Gastroesophageal sphincter (tissue), 3 donors: ENCODE results near the gene ATP11A.

ENCODE experiments used
- CTCF ChIP-seq, 4 experiments: fragments of 200-600 bp in 2 of 4; fragments of 450-650 bp in 2 of 4; sonication (generic) in 1 of 4; IDR thresholded peaks; one replicate each; pipeline ENCODE4 v1.5.1; 2017 to 2019; ENCODE audit warnings: antibody characterized with exemption in 4 of 4, mild to moderate bottlenecking in 2 of 4, moderate library complexity in 2 of 4
- EP300 ChIP-seq: sonication (generic); formaldehyde crosslinking; IDR thresholded peaks from one replicate; pipeline ENCODE4 v1.6.1; 2017; ENCODE audit warnings: antibody characterized with exemption, mild to moderate bottlenecking
- POLR2A ChIP-seq, 2 donors: fragments of 450-650 bp; IDR thresholded peaks; one replicate each; pipeline ENCODE4 v1.6.1; 2017; ENCODE audit warnings: antibody characterized with exemption in 2 of 2, mild to moderate bottlenecking in 2 of 2, moderate library complexity in 1 of 2
- POLR2AphosphoS5 ChIP-seq: sonication (generic); formaldehyde crosslinking; IDR thresholded peaks from one replicate; pipeline ENCODE4 v1.6.1; 2017; ENCODE audit warnings: antibody characterized with exemption

GRCh38 chr13:112664501-112665203 lies 25.2 kb upstream of the ATP11A start:
- TF ChIP-seq POLR2AphosphoS5 (no peak), CTCF (IDR thresholded peaks at IDR 0.05) (no peak), POLR2A (IDR thresholded peaks at IDR 0.05) (no peak), EP300 (no peak)
